ENCODE measurements around the gene PLEK.

The PLEK gene

GRCh38 chr2:68404893-68405799 is 40.1 kb downstream of the PLEK start:
- no peak for DNase-seq (ENCODE audit: low read depth, low spot score)
- Histone ChIP-seq H3K36me3 (ENCODE audit: insufficient read depth, insufficient read length, low read length) (no peaks in the 10 kb centered on the region), H3K27me3 (ENCODE audit: insufficient read depth, insufficient read length) (no peaks in the 10 kb centered on the region), H3K4me3 (ENCODE audit: insufficient read length, low read depth) (no peak overlapping the region), H3K9me3 (ENCODE audit: insufficient read depth, low read length) (no peaks in the 10 kb centered on the region), H3K9ac (ENCODE audit: insufficient read length, low read depth) (no peak overlapping the region), H3K4me1 (ENCODE audit: insufficient read depth, insufficient read length) (no peaks in the 10 kb centered on the region)
- TF ChIP-seq YY1 (IDR thresholded peaks at IDR 0.05; ENCODE audit: insufficient read depth, insufficient read length) (no peak), ZNF274 (IDR thresholded peaks at IDR 0.05; ENCODE audit: low read depth, low read length) (no peak), SUZ12 (IDR thresholded peaks at IDR 0.05; ENCODE audit: extremely low read depth, insufficient read depth, insufficient read length) (no peak)

DNA sequence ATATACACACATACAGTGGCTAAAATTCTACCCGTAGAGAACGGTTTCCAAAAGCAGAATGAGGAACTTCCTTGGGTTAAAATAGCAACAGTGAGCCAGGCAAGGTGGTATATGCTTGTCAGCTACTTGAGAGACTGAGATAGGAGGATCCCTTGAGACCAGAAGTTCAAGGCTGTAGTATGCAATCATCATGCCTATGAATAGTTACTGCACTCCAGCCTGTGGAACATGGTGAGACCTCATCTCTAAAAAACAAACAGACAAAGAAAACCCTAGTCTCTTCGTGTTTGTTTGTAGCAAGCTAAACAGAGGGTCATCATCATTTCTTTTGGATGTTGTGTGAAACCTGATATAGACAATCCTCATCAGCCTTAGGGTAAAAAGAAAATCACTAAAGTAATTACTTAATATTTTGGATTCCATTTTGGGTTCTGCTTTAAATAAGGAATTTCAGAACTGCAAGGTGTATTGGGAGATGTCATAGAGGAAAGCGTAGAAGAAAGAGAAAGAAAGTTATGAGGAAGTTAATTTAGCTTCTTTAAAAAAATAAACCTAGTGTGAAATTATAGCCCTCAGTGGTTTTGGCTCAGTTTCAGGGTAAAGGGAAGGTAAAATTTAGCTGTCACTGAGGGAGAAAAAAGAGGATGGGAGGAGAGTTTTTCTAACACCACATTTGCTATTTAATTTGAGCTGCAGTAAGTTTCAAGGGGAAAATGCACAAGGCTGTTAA is 46.5 kb downstream of the PLEK start:
- no peaks in the 10 kb centered on the region for H3K36me3 ChIP-seq (ENCODE audit: insufficient read depth, insufficient read length, low read length)
- no peak for DNase-seq (ENCODE audit: low read depth, low spot score)
- H3K4me1 ChIP-seq (ENCODE audit: insufficient read depth, insufficient read length) = no peaks in the 10 kb centered on the region
- no peaks in the 10 kb centered on the region for H3K27me3 ChIP-seq (ENCODE audit: insufficient read depth, insufficient read length)
- TF ChIP-seq SUZ12 (IDR thresholded peaks at IDR 0.05; ENCODE audit: extremely low read depth, insufficient read depth, insufficient read length) = no peak
- no peak for TF ChIP-seq YY1 (IDR thresholded peaks at IDR 0.05; ENCODE audit: insufficient read depth, insufficient read length)
- H3K9me3 ChIP-seq (ENCODE audit: insufficient read depth, low read length) = no peaks in the 10 kb centered on the region
- H3K9ac ChIP-seq (ENCODE audit: insufficient read length, low read depth) = no peak overlapping the region
- no peak overlapping the region for H3K4me3 ChIP-seq (ENCODE audit: insufficient read length, low read depth)

DNA sequence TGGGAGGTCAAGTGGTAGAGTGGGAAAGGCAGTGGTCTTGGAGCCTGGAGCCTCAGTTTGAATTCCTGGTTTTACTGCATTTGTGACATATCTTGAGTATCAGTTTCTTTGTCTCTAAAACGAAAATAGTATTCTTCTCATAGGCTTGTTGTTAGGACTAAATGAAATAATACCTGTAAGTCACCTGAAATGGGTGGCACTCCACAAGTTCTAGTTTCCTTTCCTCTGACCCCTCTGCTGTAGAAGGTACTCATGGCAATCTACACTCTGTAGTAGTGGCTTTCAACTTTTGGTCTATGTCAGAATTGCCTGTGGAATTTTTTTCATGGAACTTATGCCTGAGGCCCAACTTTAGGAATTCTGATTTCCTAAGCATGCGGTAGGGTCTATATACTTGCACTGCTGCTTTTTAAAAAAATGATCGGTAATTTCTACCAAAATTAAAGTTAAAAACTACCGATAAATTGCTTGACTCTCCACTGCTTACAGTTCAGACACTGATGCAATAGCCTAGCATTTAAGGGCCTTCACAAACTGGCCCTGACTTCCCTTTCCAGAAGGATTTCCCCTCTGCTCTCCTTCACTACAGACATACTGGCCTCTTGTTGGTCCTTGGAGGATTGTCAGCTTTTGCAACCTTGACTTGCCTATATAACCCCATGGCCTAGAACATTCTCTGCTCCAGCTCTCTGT is 47.2 kb downstream of the PLEK start:
- Histone ChIP-seq H3K27me3 (ENCODE audit: insufficient read depth, insufficient read length) (no peaks in the 10 kb centered on the region), H3K9ac (ENCODE audit: insufficient read length, low read depth) (no peak overlapping the region), H3K36me3 (ENCODE audit: insufficient read depth, insufficient read length, low read length) (no peaks in the 10 kb centered on the region), H3K4me3 (ENCODE audit: insufficient read length, low read depth) (no peak overlapping the region), H3K4me1 (ENCODE audit: insufficient read depth, insufficient read length) (no peaks in the 10 kb centered on the region), H3K9me3 (ENCODE audit: insufficient read depth, low read length) (no peaks in the 10 kb centered on the region)
- DNase-seq (ENCODE audit: low read depth, low spot score) = no peak
- TF ChIP-seq SUZ12 (IDR thresholded peaks at IDR 0.05; ENCODE audit: extremely low read depth, insufficient read depth, insufficient read length) (no peak), YY1 (IDR thresholded peaks at IDR 0.05; ENCODE audit: insufficient read depth, insufficient read length) (no peak), ZNF274 (IDR thresholded peaks at IDR 0.05; ENCODE audit: low read depth, low read length) (no peak)

GRCh38 chr2:68413466-68413865 is 48.4 kb downstream of the PLEK start:
- TF ChIP-seq YY1 (IDR thresholded peaks at IDR 0.05; ENCODE audit: insufficient read depth, insufficient read length) = no peak
- no peak for TF ChIP-seq SUZ12 (IDR thresholded peaks at IDR 0.05; ENCODE audit: extremely low read depth, insufficient read depth, insufficient read length)
- TF ChIP-seq ZNF274 (IDR thresholded peaks at IDR 0.05; ENCODE audit: low read depth, low read length) = no peak
- no peak overlapping the region for H3K9ac ChIP-seq (ENCODE audit: insufficient read length, low read depth)

DNA sequence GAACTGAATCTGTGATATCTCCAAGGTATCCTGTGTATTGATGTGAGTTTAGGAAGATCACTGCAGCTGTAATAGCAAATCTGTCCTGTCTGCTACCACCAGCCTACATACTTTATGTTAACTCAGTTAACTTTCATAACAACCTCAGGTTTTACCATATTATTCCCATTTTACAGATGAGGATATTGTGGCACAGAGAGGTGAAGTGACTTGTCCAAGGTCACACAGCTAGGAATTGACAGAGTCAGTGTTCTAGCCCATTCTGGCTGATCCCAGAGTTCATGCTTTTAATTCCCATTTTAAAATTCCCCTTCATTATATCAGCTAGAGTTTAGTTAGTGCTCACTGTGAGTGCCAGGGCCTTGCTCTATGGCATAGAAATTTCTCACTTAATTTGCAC is 49.4 kb downstream of the PLEK start:
- no peak overlapping the region for H3K4me3 ChIP-seq (ENCODE audit: insufficient read length, low read depth)
- no peak overlapping the region for H3K9ac ChIP-seq (ENCODE audit: insufficient read length, low read depth)
- TF ChIP-seq YY1 (IDR thresholded peaks at IDR 0.05; ENCODE audit: insufficient read depth, insufficient read length) = no peak
- no peak for TF ChIP-seq ZNF274 (IDR thresholded peaks at IDR 0.05; ENCODE audit: low read depth, low read length)
- no peak for TF ChIP-seq SUZ12 (IDR thresholded peaks at IDR 0.05; ENCODE audit: extremely low read depth, insufficient read depth, insufficient read length)
- no peak for DNase-seq (ENCODE audit: low read depth, low spot score)
- no peaks in the 10 kb centered on the region for H3K36me3 ChIP-seq (ENCODE audit: insufficient read depth, insufficient read length, low read length)
- no peaks in the 10 kb centered on the region for H3K27me3 ChIP-seq (ENCODE audit: insufficient read depth, insufficient read length)
- H3K4me1 ChIP-seq (ENCODE audit: insufficient read depth, insufficient read length) = no peaks in the 10 kb centered on the region
- H3K9me3 ChIP-seq (ENCODE audit: insufficient read depth, low read length) = no peaks in the 10 kb centered on the region

More at GRCh38 chr2:68413466-68413865, 48.4 kb downstream of the PLEK start:
- Histone ChIP-seq H3K4me3 (ENCODE audit: insufficient read length, low read depth) (no peak overlapping the region), H3K36me3 (ENCODE audit: insufficient read depth, insufficient read length, low read length) (no peaks in the 10 kb centered on the region), H3K4me1 (ENCODE audit: insufficient read depth, insufficient read length) (no peaks in the 10 kb centered on the region), H3K27me3 (ENCODE audit: insufficient read depth, insufficient read length) (no peaks in the 10 kb centered on the region), H3K9me3 (ENCODE audit: insufficient read depth, low read length) (no peaks in the 10 kb centered on the region)
- DNase-seq (ENCODE audit: low read depth, low spot score) = no peak

DNA sequence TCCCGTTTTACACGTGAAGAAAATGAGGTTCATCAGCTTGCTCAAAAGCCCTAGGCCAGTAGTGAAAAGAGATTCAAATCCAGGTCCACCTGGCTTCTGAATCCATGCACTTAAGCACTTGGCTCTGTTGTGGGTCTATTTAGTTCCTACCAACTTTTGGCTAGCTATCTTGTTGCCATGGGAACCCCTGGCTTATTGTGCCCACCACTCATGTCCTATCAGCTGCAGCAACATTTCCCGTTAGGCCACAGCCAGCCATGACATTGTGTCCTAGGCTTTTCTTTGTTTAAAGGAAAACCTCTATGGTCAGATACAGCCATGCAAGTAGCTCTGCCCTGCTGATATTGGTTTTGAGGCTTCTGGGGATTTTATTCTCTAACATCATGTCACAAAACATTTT is 49.8 kb downstream of the PLEK start:
- H3K27me3 ChIP-seq (ENCODE audit: insufficient read depth, insufficient read length) = no peaks in the 10 kb centered on the region
- TF ChIP-seq SUZ12 (IDR thresholded peaks at IDR 0.05; ENCODE audit: extremely low read depth, insufficient read depth, insufficient read length) (no peak), YY1 (IDR thresholded peaks at IDR 0.05; ENCODE audit: insufficient read depth, insufficient read length) (no peak), ZNF274 (IDR thresholded peaks at IDR 0.05; ENCODE audit: low read depth, low read length) (no peak)
- no peaks in the 10 kb centered on the region for H3K9me3 ChIP-seq (ENCODE audit: insufficient read depth, low read length)
- H3K9ac ChIP-seq (ENCODE audit: insufficient read length, low read depth) = no peak overlapping the region
- DNase-seq (ENCODE audit: low read depth, low spot score) = no peak
- no peaks in the 10 kb centered on the region for H3K4me1 ChIP-seq (ENCODE audit: insufficient read depth, insufficient read length)
- no peaks in the 10 kb centered on the region for H3K36me3 ChIP-seq (ENCODE audit: insufficient read depth, insufficient read length, low read length)
- no peak overlapping the region for H3K4me3 ChIP-seq (ENCODE audit: insufficient read length, low read depth)

DNA sequence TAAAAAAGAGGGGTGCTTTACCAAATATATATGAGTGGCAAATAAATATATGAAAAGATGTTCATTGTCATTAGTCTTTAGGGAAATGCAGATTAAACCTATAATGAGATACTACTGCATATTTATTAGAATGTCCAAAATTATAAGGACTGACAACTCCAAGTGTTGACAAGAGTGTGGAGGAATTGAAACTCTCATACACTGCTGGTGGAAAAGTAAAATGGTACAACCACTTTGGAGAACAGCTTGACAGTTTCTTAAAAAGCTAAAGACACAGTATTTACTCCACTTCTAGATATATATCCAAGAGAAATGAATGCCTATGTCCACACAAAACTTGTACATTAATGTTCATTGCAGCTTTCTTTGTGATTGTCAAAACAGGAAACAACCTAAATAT is 50.4 kb downstream of the PLEK start:
- Histone ChIP-seq H3K27me3 (ENCODE audit: insufficient read depth, insufficient read length) (no peaks in the 10 kb centered on the region), H3K4me1 (ENCODE audit: insufficient read depth, insufficient read length) (no peaks in the 10 kb centered on the region), H3K9ac (ENCODE audit: insufficient read length, low read depth) (no peak overlapping the region), H3K36me3 (ENCODE audit: insufficient read depth, insufficient read length, low read length) (no peaks in the 10 kb centered on the region), H3K4me3 (ENCODE audit: insufficient read length, low read depth) (no peak overlapping the region), H3K9me3 (ENCODE audit: insufficient read depth, low read length) (no peaks in the 10 kb centered on the region)
- TF ChIP-seq SUZ12 (IDR thresholded peaks at IDR 0.05; ENCODE audit: extremely low read depth, insufficient read depth, insufficient read length) (no peak), ZNF274 (IDR thresholded peaks at IDR 0.05; ENCODE audit: low read depth, low read length) (no peak), YY1 (IDR thresholded peaks at IDR 0.05; ENCODE audit: insufficient read depth, insufficient read length) (no peak)
- no peak for DNase-seq (ENCODE audit: low read depth, low spot score)

All from NT2/D1 (cell line).